Heart left ventricle (tissue), 16 donors: Measurements from ENCODE around the gene VAT1L. TPM values are rescaled to one million over a fixed set of nuclear protein-coding genes. Genes with fewer than 3 reads are reported as not detected.

Source experiments
- ATAC-seq, 4 donors: fragments of 200-7000 bp; cut with Tn5 transposase; one replicate each; pipeline ENCODE4 v1.9.1; 2020 to 2022; ENCODE audit warnings: moderate library complexity in 4 of 4, mild to moderate bottlenecking in 3 of 4, moderate number of reproducible peaks in 1 of 4
- DNase-seq, 5 donors: peaks; one replicate each; pipeline ENCODE4 v3.0.0-alpha.2; 2020
- H3K27ac ChIP-seq, 12 donors: fragments of 200-600 bp; sonication (generic) in 4 of 12; one replicate each; pipeline versions ENCODE4 v1.5.0 to v1.8.0; 2016 to 2022; ENCODE audit warnings: mild to moderate bottlenecking in 2 of 12
- H3K27me3 ChIP-seq, 9 donors: fragments of 200-600 bp; sonication (generic) in 2 of 9; one replicate each; pipeline versions ENCODE4 v1.5.1 to v1.8.0; 2016 to 2022; ENCODE audit warnings: mild to moderate bottlenecking in 3 of 9
- H3K36me3 ChIP-seq, 9 donors: fragments of 200-600 bp; sonication (generic) in 2 of 9; one replicate each; pipeline versions ENCODE4 v1.5.0 to v1.8.0; 2018 to 2022; ENCODE audit warnings: mild to moderate bottlenecking in 2 of 9
- H3K4me1 ChIP-seq, 12 donors: fragments of 200-600 bp; sonication (generic) in 4 of 12; one replicate each; pipeline versions ENCODE4 v1.5.0 to v1.8.0; 2016 to 2022; ENCODE audit warnings: mild to moderate bottlenecking in 3 of 12
- H3K4me3 ChIP-seq, 12 donors: fragments of 200-600 bp; sonication (generic) in 4 of 12; one replicate each; pipeline versions ENCODE4 v1.5.0 to v1.8.0; 2017 to 2022; ENCODE audit warnings: mild to moderate bottlenecking in 9 of 12, moderate library complexity in 4 of 12
- H3K9me3 ChIP-seq, 12 donors: fragments of 200-600 bp; sonication (generic) in 4 of 12; one replicate each; pipeline versions ENCODE4 v1.5.0 to v1.8.0; 2016 to 2022; ENCODE audit warnings: mild to moderate bottlenecking in 1 of 12
- POLR2A ChIP-seq, 2 donors: fragments of 450-650 bp; IDR thresholded peaks; one replicate each; pipeline ENCODE4 v1.6.1; 2017; ENCODE audit warnings: antibody characterized with exemption in 2 of 2, mild to moderate bottlenecking in 2 of 2, moderate library complexity in 2 of 2
- WGBS, 4 donors: extraction: QIAGEN DNeasy Blood & Tissue Kit in 2 of 4; methylation state at CpG; one replicate each; pipeline versions ENCODE4 v1.1.5 to v1.1.7; 2013 to 2018; 5-methylcytosine and 5-hydroxymethylcytosine counted together
- intact Hi-C, 10 donors: fragments of 100-400 bp; cut with DNase I; formaldehyde crosslinking; loops; one replicate each; pipeline versions ENCODE4 v1.11.1 to v1.14.2; 2022
- polyA plus RNA-seq, 2 donors: library from polyadenylated mRNA; stranded (reverse); fragments of 200-250 nt; gene quantifications; one replicate each; pipeline ENCODE4 v1.2.3, GENCODE V29; 2013
- total RNA-seq, 9 donors: library from RNA; depleted of rRNA in 2 of 9; stranded (reverse); fragments of >200 nt in 2 of 9; fragmentation: NEBNext Ultra II Directional in 3 of 9; extraction: Animal tissue kit (Norgen Biotek cat#: 25700) in 3 of 9; gene quantifications; one replicate each; pipeline versions ENCODE4 v1.1.0 to v1.2.4, GENCODE V29; 2016 to 2023
- TF ChIP-seq, protein P1 (sequence below), 12 donors: fragments of 200-600 bp; sonication (generic) in 4 of 12; IDR thresholded peaks; one replicate each; pipeline versions ENCODE4 v1.5.0 to v1.8.0; 2018 to 2022; ENCODE audit warnings: antibody characterized with exemption in 12 of 12, mild to moderate bottlenecking in 5 of 12
- donor health status: ischemic (EF 13 %, LVEDD 7.1; RV severe dilation, severe dysfunction).
- donor health status: healthy with polysubstance abuse.
- donor health status: DM: no; HTN: yes; CAD: no.
- donor health status: DM: no; HTN: no; CAD: no.
- donor health status: ischemic (EF 25% LVEDD 6.9; RV normal size, moderate dysfunction).
- donor health status: ischemic (EF 25% LVEDD 5.7; RV mildly dilated, moderate dysfunction).
- donor health status: healthy.
- donor health status: DM: yes; HTN: yes; CAD: no.
- donor health status: ischemic (EF 35%, LVEDD 5.7; RV mildly dilated, moderate dysfunction).
- donor health status: nonischemic (EF 11% LVEDD 7.7; RV severe dilation, severe dysfunction).
- donor health status: DM: yes; HTN: yes; CAD: no.
- donor health status: PGD.
- donor health status: ischemic (EF 29% LVEDD 5.4; RV normal size, mild dysfunction).
- donor health status: nonischemic (EF 23%, LVEDD 6.1; RV moderate dilation, normal function).

Gene VAT1L
- total and polyA plus RNA-seq, 11 donors = 0.32 to 57.5 (median 11.0) TPM

DNA sequence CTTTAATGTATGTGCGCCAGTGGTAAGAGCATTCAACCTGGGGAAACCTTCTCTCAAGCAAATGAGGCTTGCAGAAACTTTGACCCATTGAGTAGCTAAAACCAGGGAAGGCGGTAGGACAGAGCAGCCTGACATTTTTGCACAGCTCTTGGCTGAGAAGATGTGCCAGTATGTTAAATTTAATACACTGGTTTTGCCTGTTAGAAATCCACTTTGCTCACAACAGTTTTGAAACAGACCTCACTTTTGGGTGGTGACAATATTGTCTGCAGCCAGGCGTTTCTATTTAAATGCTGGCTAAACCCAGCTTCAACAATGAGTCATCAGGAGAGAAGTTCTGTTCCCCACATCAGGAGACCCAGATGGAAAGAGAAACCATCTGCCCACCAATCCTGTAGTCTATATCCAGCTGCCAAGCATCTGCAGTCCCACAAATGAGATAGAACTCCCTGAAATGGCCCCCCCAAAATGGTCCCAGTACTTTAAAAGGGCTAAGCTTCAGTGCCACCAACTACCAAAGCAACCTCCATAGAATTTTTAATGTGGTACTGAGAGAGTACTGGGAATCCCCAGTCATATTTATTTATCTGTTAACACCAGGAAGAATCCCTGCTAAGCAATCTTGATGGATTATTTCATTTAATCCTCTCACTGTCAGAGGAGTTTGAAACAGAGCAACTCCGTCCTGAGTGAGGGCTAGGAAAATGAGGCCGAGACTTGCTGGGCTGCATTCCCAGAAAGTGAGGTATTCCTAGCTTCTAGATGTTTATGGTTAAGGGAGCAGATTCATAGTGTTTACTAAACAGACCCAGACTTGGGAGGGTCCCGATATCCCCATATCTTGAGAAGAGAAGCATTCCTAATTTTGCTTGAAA, 205.0 kb downstream of the VAT1L start:
- intact Hi-C loops = no loop called here
- H3K27ac ChIP-seq = peak overlapping the region in 5 of 12 donors; percentile 42 to 72 (median 62)
- H3K36me3 ChIP-seq = no peaks in the 10 kb centered on the region
- no peak overlapping the region for H3K4me3 ChIP-seq
- DNase-seq (no peak), ATAC-seq (peak; percentile 69 to 76 (median 72))
- H3K4me1 ChIP-seq = peaks cover 0 to 11% (median 0%) of the 10 kb centered on the region in 12 donors
- TF ChIP-seq POLR2A (IDR thresholded peaks at IDR 0.05) = no peak
- TF ChIP-seq, protein P1, sequence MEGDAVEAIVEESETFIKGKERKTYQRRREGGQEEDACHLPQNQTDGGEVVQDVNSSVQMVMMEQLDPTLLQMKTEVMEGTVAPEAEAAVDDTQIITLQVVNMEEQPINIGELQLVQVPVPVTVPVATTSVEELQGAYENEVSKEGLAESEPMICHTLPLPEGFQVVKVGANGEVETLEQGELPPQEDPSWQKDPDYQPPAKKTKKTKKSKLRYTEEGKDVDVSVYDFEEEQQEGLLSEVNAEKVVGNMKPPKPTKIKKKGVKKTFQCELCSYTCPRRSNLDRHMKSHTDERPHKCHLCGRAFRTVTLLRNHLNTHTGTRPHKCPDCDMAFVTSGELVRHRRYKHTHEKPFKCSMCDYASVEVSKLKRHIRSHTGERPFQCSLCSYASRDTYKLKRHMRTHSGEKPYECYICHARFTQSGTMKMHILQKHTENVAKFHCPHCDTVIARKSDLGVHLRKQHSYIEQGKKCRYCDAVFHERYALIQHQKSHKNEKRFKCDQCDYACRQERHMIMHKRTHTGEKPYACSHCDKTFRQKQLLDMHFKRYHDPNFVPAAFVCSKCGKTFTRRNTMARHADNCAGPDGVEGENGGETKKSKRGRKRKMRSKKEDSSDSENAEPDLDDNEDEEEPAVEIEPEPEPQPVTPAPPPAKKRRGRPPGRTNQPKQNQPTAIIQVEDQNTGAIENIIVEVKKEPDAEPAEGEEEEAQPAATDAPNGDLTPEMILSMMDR (IDR thresholded peaks at IDR 0.05) = no peak
- 38 to 50% (median 47%) methylated on average over 6 of the region's 6 CpGs for WGBS, 4 donors
- H3K27me3 ChIP-seq = no peaks in the 10 kb centered on the region
- H3K9me3 ChIP-seq = peaks cover 0 to 25% (median 4%) of the 10 kb centered on the region in 12 donors

DNA sequence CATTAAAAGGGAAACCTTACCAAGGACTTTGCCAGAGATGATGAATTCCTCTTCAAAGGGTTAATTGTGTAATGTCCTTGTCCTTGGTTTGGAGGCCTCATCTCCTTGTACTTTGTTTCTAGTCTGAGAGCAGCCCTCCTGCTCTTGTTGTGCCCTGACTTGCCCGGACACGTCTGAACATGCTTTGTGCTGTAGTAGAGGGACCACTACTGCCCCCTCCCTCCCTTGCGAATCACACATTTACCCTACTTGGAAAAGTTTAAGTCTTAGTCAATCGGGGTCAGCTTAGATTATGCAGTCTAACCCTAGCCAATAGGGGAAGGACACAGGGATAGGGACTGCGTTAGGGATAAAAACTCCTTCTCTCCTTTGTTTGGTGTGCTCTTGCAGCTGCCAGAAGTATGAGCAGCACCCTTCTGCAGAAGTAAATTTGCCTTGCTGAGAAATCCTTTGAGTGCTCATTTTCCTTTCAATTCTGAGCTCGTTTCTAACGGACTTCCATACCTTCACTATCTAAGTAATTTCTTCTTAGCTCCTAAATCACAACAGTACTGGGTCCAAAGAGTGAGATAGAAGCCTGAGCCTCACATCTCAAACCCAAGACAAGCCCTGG, 207.6 kb downstream of the VAT1L start:
- 83 to 91% (median 83%) methylated on average over 7 of the region's 7 CpGs for WGBS, 4 donors
- Histone ChIP-seq H3K9me3 (peaks cover 0 to 25% (median 4%) of the 10 kb centered on the region in 12 donors), H3K27me3 (no peaks in the 10 kb centered on the region), H3K36me3 (no peaks in the 10 kb centered on the region), H3K4me1 (peaks cover 0 to 11% (median 0%) of the 10 kb centered on the region in 12 donors), H3K27ac (no peak overlapping the region), H3K4me3 (no peak overlapping the region)
- ATAC-seq (no peak), DNase-seq (no peak)
- intact Hi-C loops = no loop called here
- no peak for TF ChIP-seq POLR2A (IDR thresholded peaks at IDR 0.05)
- TF ChIP-seq, protein P1 (IDR thresholded peaks at IDR 0.05) = no peak

DNA sequence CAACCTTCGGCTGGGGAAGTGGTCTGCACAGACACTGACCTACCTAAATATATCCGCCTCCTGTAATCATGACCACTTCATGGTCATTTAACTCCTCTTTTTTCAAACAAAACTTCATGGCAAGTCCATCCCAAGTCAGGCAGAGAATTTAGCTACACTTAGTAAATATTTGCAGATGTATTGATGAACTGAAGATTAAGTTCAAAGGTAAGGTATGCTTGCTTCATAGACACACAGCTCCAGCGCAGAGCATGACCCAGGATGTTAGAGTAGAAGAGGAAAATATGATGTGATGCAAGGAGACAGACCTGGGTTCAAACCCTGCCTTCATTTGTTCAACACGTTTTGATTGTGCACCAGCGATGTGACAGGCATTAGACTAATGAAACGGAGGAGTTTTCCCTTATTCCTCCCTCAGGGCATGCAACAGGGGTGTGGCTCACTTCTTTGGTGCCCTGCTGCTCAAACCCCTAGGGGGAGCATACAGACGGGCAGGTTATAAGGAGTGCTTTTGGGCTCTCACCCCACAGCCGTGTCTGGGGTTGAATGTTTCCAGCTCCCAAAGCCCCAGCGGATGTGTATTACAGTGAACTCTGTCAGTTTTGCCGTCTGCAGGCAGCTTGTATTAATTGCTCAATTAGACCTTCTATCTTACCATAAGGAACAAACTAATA, 210.1 kb downstream of the VAT1L start:
- Histone ChIP-seq H3K4me1 (peaks cover 0 to 2% (median 0%) of the 10 kb centered on the region in 12 donors), H3K27me3 (no peaks in the 10 kb centered on the region), H3K27ac (no peak overlapping the region), H3K9me3 (peaks cover 0 to 25% (median 4%) of the 10 kb centered on the region in 12 donors), H3K36me3 (no peaks in the 10 kb centered on the region), H3K4me3 (no peak overlapping the region)
- DNase-seq (no peak), ATAC-seq (no peak)
- TF ChIP-seq POLR2A (IDR thresholded peaks at IDR 0.05) = no peak
- TF ChIP-seq, protein P1 (IDR thresholded peaks at IDR 0.05) = no peak
- intact Hi-C loops = no loop called here
- WGBS, 4 donors = 59 to 71% (median 67%) methylated on average over 10 of the region's 10 CpGs
